Measurements from ENCODE around the gene GLCE. TPM values are rescaled to one million over a fixed set of nuclear protein-coding genes. Genes with fewer than 3 reads are reported as not detected.
"Not testable (repeated sequence)": the region's sequence is repeated elsewhere in the genome, so short reads cannot be mapped to it uniquely, and the experiment has no call there.

GLCE gene
- total and polyA plus RNA-seq, 7 donors: 10.3 to 24.6 (median 13.9) TPM

DNA sequence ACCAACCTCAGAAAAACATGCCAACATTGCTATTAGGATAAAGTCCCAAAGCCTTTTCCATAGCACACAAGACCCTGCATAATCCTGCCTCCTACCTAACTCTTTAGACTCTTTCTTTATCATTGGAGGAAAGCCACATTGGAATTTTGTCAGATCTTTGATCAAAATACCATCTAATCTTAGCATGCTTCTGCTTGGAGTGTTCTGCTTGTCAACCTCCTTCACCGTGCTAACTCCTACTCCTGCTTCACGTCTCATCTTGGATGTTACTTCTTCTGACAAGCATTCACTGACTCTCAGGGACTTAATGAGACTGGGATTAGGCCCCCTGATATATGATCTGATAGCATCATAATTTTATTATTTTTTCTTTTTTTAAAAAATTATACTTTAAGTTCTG is 7.4 kb upstream of the GLCE start:
- no peak for DNase-seq
- Histone ChIP-seq H3K4me3 (no peak overlapping the region), H3K36me3 (no peaks in the 10 kb centered on the region), H3K4me1 (no peaks in the 10 kb centered on the region), H3K27ac (no peak overlapping the region), H3K27me3 (no peaks in the 10 kb centered on the region), H3K9me3 (no peaks in the 10 kb centered on the region)
- WGBS, 2 donors: 95 to 96% methylated on average over 2 of the region's 2 CpGs
- intact Hi-C loops (cut with DNase I): loop anchor here (10.0 kb wide), 1 partner anchor 88 kb away; no protein-coding TSS in a partner anchor
- no peak for TF ChIP-seq EP300 (IDR thresholded peaks at IDR 0.05)
- TF ChIP-seq POLR2A (IDR thresholded peaks at IDR 0.05): no peak
- TF ChIP-seq, protein P1, sequence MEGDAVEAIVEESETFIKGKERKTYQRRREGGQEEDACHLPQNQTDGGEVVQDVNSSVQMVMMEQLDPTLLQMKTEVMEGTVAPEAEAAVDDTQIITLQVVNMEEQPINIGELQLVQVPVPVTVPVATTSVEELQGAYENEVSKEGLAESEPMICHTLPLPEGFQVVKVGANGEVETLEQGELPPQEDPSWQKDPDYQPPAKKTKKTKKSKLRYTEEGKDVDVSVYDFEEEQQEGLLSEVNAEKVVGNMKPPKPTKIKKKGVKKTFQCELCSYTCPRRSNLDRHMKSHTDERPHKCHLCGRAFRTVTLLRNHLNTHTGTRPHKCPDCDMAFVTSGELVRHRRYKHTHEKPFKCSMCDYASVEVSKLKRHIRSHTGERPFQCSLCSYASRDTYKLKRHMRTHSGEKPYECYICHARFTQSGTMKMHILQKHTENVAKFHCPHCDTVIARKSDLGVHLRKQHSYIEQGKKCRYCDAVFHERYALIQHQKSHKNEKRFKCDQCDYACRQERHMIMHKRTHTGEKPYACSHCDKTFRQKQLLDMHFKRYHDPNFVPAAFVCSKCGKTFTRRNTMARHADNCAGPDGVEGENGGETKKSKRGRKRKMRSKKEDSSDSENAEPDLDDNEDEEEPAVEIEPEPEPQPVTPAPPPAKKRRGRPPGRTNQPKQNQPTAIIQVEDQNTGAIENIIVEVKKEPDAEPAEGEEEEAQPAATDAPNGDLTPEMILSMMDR (IDR thresholded peaks at IDR 0.05): no peak
- no peak for TF ChIP-seq POLR2AphosphoS5 (IDR thresholded peaks at IDR 0.05)

DNA sequence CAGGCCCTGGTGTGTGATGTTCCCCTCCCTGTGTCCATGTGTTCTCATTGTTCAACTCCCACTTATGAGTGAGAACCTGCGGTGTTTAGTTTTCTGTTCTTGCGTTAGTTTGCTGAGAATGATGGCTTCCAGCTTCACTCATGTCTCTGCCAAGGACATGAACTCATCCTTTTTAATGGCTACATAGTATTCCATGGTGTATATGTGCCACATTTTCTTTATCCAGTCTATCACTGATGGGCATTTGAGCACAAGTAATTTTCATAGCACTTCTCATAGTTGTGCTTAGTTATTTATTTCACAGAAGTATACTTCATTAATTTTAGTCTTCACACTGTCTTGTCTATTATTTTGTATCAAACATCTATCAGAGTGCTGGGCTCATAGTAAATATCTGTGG is 6.8 kb upstream of the GLCE start:
- 94 to 98% methylated on average over 2 of the region's 2 CpGs for WGBS, 2 donors
- H3K27ac ChIP-seq, H3K4me3 ChIP-seq, H3K36me3 ChIP-seq, DNase-seq, H3K4me1 ChIP-seq, H3K27me3 ChIP-seq, H3K9me3 ChIP-seq: not testable (repeated sequence)
- intact Hi-C loops (cut with DNase I): loop anchor here (10.0 kb wide), 1 partner anchor 89 kb away; no protein-coding TSS in a partner anchor

DNA sequence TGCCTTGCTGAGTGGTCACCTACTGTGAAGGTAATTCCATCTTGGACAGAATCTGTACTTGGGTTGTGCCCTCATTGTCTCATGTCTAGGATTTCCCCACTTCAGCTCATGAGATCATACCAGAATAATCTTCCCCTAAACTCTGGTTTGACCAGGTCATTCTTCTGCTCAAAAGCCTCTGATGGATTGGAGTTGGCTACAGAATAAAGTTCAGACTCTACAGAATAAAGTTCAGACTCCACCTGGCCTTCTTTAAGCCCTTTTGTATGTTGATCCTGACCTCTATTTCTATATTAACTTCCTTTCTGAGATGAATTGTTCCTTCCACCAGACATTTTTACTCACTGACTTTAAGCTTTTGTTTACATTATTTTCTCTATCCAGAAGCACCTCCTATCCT is 6.4 kb upstream of the GLCE start:
- H3K9me3 ChIP-seq: no peaks in the 10 kb centered on the region
- H3K4me1 ChIP-seq: no peaks in the 10 kb centered on the region
- TF ChIP-seq POLR2AphosphoS5 (IDR thresholded peaks at IDR 0.05): no peak
- TF ChIP-seq POLR2A (IDR thresholded peaks at IDR 0.05): no peak
- TF ChIP-seq, protein P1 (IDR thresholded peaks at IDR 0.05): no peak
- TF ChIP-seq EP300 (IDR thresholded peaks at IDR 0.05): no peak
- no peak for DNase-seq
- no peak overlapping the region for H3K4me3 ChIP-seq
- no peak overlapping the region for H3K27ac ChIP-seq
- no peaks in the 10 kb centered on the region for H3K36me3 ChIP-seq
- intact Hi-C loops (cut with DNase I): loop anchor here (10.0 kb wide), 1 partner anchor 89 kb away; no protein-coding TSS in a partner anchor
- no peaks in the 10 kb centered on the region for H3K27me3 ChIP-seq

DNA sequence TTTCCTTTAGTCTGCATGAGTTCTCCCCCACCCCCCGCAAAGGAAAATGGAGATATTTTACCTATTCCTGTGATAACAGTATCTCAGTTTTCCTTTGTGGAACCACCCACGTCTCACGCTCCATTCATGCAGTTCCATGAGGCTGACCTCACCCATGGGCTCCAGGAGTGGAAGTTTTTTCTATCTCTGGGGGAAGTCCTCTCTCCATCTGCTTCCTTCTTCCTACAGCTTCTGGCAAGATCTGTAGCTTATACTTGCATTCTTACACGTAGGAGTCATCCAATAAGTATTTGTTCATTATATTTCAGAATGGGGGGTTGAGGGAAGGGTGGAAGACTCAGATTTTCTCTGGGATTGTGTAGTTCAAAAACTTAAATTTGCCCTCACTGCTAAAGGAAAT is 5.8 kb upstream of the GLCE start:
- Histone ChIP-seq H3K27me3 (no peaks in the 10 kb centered on the region), H3K4me3 (no peak overlapping the region), H3K4me1 (peaks cover 0 to under 1% (median 0%) of the 10 kb centered on the region in 4 donors), H3K36me3 (no peaks in the 10 kb centered on the region), H3K9me3 (no peaks in the 10 kb centered on the region), H3K27ac (no peak overlapping the region)
- TF ChIP-seq POLR2A (IDR thresholded peaks at IDR 0.05) (no peak), POLR2AphosphoS5 (IDR thresholded peaks at IDR 0.05) (no peak), EP300 (IDR thresholded peaks at IDR 0.05) (no peak)
- TF ChIP-seq, protein P1 (IDR thresholded peaks at IDR 0.05): no peak
- DNase-seq: no peak
- intact Hi-C loops (cut with DNase I): loop anchor here (10.0 kb wide), 1 partner anchor 90 kb away; no protein-coding TSS in a partner anchor
- 52 to 69% methylated on average over 4 of the region's 4 CpGs for WGBS, 2 donors

DNA sequence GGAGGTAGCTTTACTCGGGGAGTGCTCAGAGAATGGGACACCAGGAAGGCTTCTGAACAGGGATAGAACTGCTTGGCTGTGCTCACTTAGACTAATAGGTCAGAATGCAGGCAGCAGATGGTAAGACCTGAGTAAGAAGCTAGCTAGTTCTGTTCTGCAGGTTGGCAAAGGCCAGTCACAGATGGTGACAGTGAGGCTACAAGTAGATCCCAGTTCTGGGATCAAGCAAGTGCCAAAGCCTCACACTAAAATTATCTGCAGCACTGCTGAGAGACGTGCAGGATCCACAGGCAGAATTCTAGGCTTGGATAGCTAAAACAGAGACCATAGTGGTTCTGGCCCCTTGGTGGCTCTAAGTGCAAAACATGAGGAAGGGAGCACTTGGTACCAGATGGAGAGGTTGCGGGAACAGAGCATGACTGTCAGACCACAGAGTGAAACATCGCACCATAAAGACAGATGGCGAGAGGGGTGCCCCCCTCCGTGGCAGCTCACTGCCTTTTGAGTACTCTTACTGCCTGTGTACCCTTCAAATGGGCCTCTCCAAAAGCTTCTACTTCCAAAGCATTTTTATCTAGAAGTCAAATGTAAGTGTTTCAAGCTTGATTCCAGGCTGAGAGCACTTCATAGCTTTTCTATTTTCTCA is 3.6 kb upstream of the GLCE start:
- TF ChIP-seq, protein P1 (IDR thresholded peaks at IDR 0.05): no peak
- TF ChIP-seq POLR2AphosphoS5 (IDR thresholded peaks at IDR 0.05) (no peak), EP300 (IDR thresholded peaks at IDR 0.05) (no peak), POLR2A (IDR thresholded peaks at IDR 0.05) (no peak)
- no peaks in the 10 kb centered on the region for H3K36me3 ChIP-seq
- peaks cover 0 to 7% (median 2%) of the 10 kb centered on the region in 4 donors for H3K4me1 ChIP-seq
- no peaks in the 10 kb centered on the region for H3K27me3 ChIP-seq
- no peak overlapping the region for H3K4me3 ChIP-seq
- H3K9me3 ChIP-seq: no peaks in the 10 kb centered on the region
- WGBS, 2 donors: 87 to 92% methylated on average over 6 of the region's 6 CpGs
- intact Hi-C loops (cut with DNase I): loop anchor here (10.0 kb wide), 1 partner anchor 92 kb away; no protein-coding TSS in a partner anchor
- H3K27ac ChIP-seq: no peak overlapping the region
- no peak for DNase-seq
